GM12892 (cell line): ENCODE data around the gene SWAP70.

Experiments used
- POLR2A ChIP-seq: IDR thresholded peaks from 2 replicates; pipeline ENCODE4 v1.6.1; 2011; ENCODE audit warnings: low read depth, low read length, control low read depth
- POLR2AphosphoS5 ChIP-seq: IDR thresholded peaks from 2 replicates; pipeline ENCODE4 v1.6.1; 2011; ENCODE audit warnings: low read depth, low read length, control low read depth
- TAF1 ChIP-seq: IDR thresholded peaks from 2 replicates; pipeline ENCODE4 v1.6.1; 2011; ENCODE audit warnings: low read depth, mild to moderate bottlenecking, control low read depth, low read length, borderline replicate concordance

DNA sequence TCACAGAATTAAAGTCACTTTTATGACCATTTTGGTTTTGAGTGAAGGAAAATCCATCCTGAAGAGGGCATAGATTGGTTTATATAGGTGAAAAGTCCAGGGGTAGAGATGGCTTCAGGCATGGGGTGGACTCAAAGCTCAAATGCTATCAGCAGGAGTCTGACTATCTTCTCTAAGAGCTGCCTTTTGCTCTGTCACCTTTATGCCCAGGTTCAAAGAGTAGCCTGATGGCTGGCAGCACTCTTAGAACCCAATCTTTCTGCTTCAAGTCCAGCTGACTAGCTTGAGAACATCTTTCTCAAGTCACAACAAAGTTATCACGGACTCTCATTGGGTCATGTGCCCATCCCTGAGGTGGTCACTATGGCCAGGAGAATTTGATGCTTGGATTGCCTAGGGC lies 27.2 kb upstream of the SWAP70 start:
- no peak for TF ChIP-seq POLR2A
- TF ChIP-seq POLR2AphosphoS5 = no peak
- TF ChIP-seq TAF1 = no peak
